ENCODE measurements around the gene TIAL1. TPM values are rescaled to one million over a fixed set of nuclear protein-coding genes. Genes with fewer than 3 reads are reported as not detected.

The TIAL1 gene
- total RNA-seq, 1 experiment from 2014 or later, result 94.1 TPM

- Histone ChIP-seq H3K79me2 (ENCODE audit: low read depth) (no peaks in the 10 kb centered on the region), H3K9me3 (ENCODE audit: insufficient read depth, low read depth) (no peaks in the 10 kb centered on the region), H4K20me1 (ENCODE audit: insufficient read depth) (no peaks in the 10 kb centered on the region), H2AFZ (no peak overlapping the region), H3K4me2 (no peak overlapping the region), H3K9me2 (ENCODE audit: insufficient read depth) (no peaks in the 10 kb centered on the region), H3K4me1 (replicated peaks; ENCODE audit: insufficient read depth) (peaks cover 25% of the 10 kb centered on the region), H3K27ac (no peak overlapping the region), H3F3A (ENCODE audit: insufficient read depth, low read depth) (peaks cover 21% of the 10 kb centered on the region), H3K4me3 (no peak overlapping the region), H3K36me3 (ENCODE audit: low read depth) (no peaks in the 10 kb centered on the region), H3K27me3 (ENCODE audit: insufficient read depth, low read depth) (no peaks in the 10 kb centered on the region)
- BruUV-seq (replicated peaks), result no TSS peak
- DNase-seq, result no peak
- POLR2A ChIA-PET (ENCODE audit: unreplicated experiment), result no interaction called here
- intact Hi-C loops (cut with micrococcal nuclease; ENCODE audit: unreplicated experiment), result no loop called here
- TF ChIP-seq EZH2 (IDR thresholded peaks at IDR 0.05; ENCODE audit: low read depth) (no peak), CTCF (conservative IDR thresholded peaks at IDR 0.05) (no peak)
- CTCF ChIA-PET, result no interaction called here
Observed at GRCh38 chr10:119526149-119526548, 70.6 kb downstream of the TIAL1 start.

- Histone ChIP-seq H2AFZ (no peak overlapping the region), H3F3A (ENCODE audit: insufficient read depth, low read depth) (peaks cover 21% of the 10 kb centered on the region), H4K20me1 (ENCODE audit: insufficient read depth) (no peaks in the 10 kb centered on the region), H3K4me2 (no peak overlapping the region), H3K79me2 (ENCODE audit: low read depth) (no peaks in the 10 kb centered on the region), H3K9me2 (ENCODE audit: insufficient read depth) (no peaks in the 10 kb centered on the region), H3K27me3 (ENCODE audit: insufficient read depth, low read depth) (no peaks in the 10 kb centered on the region), H3K36me3 (ENCODE audit: low read depth) (no peaks in the 10 kb centered on the region), H3K4me1 (replicated peaks; ENCODE audit: insufficient read depth) (peaks cover 28% of the 10 kb centered on the region), H3K27ac (no peak overlapping the region), H3K9me3 (ENCODE audit: insufficient read depth, low read depth) (no peaks in the 10 kb centered on the region), H3K4me3 (no peak overlapping the region)
- CTCF ChIA-PET, result no interaction called here
- intact Hi-C loops (cut with micrococcal nuclease; ENCODE audit: unreplicated experiment), result no loop called here
- no peak for DNase-seq
- BruUV-seq (replicated peaks), result no TSS peak
- POLR2A ChIA-PET (ENCODE audit: unreplicated experiment), result no interaction called here
- no peak for TF ChIP-seq EZH2 (IDR thresholded peaks at IDR 0.05; ENCODE audit: low read depth)
- no peak for TF ChIP-seq CTCF (conservative IDR thresholded peaks at IDR 0.05)
Observed at GRCh38 chr10:119525116-119525515, 71.6 kb downstream of the TIAL1 start.

- no TSS peak for BruUV-seq (replicated peaks)
- ChIA-PET POLR2A (ENCODE audit: unreplicated experiment) (no interaction called here), CTCF (no interaction called here)
Observed at GRCh38 chr10:119524720-119525070, 72.1 kb downstream of the TIAL1 start.

More at GRCh38 chr10:119524720-119525070, 72.1 kb downstream of the TIAL1 start:
- Histone ChIP-seq H3F3A (ENCODE audit: insufficient read depth, low read depth) (peaks cover 21% of the 10 kb centered on the region), H3K36me3 (ENCODE audit: low read depth) (no peaks in the 10 kb centered on the region), H2AFZ (no peak overlapping the region), H3K27ac (no peak overlapping the region), H3K9me2 (ENCODE audit: insufficient read depth) (no peaks in the 10 kb centered on the region), H3K27me3 (ENCODE audit: insufficient read depth, low read depth) (no peaks in the 10 kb centered on the region), H3K9me3 (ENCODE audit: insufficient read depth, low read depth) (no peaks in the 10 kb centered on the region), H3K4me3 (no peak overlapping the region), H3K4me1 (replicated peaks; ENCODE audit: insufficient read depth) (peaks cover 28% of the 10 kb centered on the region), H4K20me1 (ENCODE audit: insufficient read depth) (no peaks in the 10 kb centered on the region), H3K79me2 (ENCODE audit: low read depth) (no peaks in the 10 kb centered on the region), H3K4me2 (no peak overlapping the region)
- DNase-seq, result no peak
- TF ChIP-seq EZH2 (IDR thresholded peaks at IDR 0.05; ENCODE audit: low read depth), result no peak
- TF ChIP-seq CTCF (conservative IDR thresholded peaks at IDR 0.05), result no peak
- intact Hi-C loops (cut with micrococcal nuclease; ENCODE audit: unreplicated experiment), result loop anchor here (5.0 kb wide), 2 partner anchors 62 to 133 kb away; no protein-coding TSS in a partner anchor
